GM18517 (cell line): ENCODE results near the gene HSPH1.
"Not testable (repeated sequence)": the region's sequence is repeated elsewhere in the genome, so short reads cannot be mapped to it uniquely, and the experiment has no call there.

Source experiments
- ATAC-seq: cut with Tn5 transposase; IDR thresholded peaks from one replicate; pipeline ENCODE4 v1.9.1; 2021; ENCODE audit warnings: mild to moderate bottlenecking, moderate library complexity; ENCODE audit not compliant: unreplicated experiment

The HSPH1 gene

DNA sequence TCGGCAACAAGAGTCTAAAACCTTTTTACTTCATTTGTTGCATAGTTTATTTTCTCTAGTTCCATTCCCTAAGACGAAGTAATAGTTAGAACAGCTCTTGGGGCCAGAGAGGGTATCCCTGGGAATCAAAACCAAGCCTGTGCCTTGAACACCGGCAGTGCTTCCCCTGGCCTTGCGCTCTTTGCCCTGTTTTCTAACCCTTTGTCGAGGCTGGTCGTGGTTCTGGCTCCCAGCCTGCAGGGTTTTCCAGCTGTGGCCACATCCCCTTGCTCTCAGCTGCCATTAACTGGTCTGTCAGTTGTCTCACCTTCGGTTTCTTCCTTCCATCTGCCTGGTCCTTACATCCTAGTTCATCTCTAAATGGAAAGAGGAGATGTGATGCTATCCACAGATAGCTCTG is 61.0 kb downstream of the HSPH1 start:
- ATAC-seq = no peak

DNA sequence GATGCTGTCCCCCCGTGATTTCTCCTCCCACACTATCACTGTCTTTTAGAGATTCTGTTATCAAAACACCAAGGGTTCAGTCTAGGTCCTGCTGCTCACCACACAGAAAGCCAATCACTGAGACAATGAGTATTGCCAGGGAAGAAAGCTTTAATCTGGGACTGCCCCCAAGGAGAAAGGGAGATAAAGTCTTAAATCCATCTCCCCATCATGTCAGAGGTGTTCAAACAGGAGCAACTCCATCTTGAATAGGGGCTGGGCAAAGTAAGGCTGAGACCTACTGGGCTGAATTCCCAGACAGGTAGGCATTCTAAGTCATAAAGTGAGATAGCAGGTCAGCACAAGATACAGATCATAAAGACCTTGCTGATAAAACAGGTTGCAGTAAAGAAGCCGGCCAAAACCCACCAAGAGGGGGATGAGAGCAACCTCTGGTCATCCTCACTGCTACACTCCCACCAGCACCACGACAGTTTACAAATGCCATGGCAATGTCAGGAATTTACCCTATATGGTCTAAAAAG is 63.7 kb downstream of the HSPH1 start:
- not testable (repeated sequence) for ATAC-seq

DNA sequence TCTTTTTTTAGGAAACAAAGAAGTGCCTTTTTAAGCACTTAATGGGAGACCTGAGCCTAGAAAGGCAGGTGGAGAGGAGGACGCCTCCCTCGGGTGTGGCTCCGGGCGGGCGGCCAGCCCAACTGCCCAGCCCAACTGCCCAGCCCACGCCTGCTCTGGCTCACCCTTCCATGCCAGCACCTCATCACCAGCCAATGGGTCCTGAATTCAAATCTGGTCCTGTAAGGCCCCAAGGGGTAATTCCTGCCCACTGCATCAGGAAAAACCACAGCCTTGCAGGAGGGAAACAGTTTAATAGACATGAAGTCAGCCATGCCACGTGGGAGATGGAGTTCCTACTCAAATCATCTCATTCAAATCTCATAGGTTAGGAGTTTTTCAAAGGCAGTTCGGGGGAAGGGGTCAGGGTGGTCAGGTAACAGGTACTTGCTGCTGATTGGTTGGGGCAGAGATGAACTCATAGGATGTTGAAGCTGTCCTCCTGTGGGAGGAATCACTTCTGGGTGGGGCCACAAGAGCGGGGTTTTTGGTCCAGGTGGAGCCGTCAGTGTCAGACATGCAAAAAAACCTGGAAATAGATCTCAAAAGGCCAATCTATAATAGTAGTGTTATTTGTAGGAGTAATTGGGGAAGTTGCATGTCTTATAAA is 64.9 kb downstream of the HSPH1 start:
- ATAC-seq = no peak

DNA sequence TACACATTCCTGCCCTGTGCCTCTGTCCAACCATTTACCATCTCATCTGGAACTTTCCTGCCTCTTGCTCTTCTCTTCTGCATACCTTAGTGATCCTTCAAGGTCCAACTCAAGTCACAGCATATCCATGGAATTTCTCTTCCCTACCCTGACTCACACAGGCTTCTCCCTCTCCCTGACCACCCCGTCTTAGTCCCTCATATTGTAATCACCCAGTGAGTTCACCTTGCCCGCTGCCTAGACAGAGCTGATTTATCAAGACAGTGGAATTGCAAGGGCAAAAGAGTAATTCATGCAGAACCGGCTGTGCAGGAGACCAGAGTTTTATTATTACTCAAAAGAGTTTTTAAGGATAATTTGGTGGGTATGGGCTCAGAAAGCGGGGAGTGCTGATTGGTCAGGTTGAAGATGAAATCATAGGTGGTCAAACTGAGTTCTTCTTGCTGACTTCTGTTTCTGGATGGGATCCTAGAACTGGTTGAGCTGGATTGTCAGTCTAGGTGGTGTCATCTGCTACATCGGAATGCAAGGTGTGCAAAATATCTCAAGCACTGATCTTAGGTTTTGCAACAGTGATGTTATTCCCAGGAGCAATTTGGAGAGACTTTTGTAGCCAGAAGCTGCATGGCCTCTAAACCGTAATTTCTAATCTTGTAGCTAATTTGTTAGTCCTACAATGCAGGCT is 67.2 kb downstream of the HSPH1 start:
- ATAC-seq = no peak

DNA sequence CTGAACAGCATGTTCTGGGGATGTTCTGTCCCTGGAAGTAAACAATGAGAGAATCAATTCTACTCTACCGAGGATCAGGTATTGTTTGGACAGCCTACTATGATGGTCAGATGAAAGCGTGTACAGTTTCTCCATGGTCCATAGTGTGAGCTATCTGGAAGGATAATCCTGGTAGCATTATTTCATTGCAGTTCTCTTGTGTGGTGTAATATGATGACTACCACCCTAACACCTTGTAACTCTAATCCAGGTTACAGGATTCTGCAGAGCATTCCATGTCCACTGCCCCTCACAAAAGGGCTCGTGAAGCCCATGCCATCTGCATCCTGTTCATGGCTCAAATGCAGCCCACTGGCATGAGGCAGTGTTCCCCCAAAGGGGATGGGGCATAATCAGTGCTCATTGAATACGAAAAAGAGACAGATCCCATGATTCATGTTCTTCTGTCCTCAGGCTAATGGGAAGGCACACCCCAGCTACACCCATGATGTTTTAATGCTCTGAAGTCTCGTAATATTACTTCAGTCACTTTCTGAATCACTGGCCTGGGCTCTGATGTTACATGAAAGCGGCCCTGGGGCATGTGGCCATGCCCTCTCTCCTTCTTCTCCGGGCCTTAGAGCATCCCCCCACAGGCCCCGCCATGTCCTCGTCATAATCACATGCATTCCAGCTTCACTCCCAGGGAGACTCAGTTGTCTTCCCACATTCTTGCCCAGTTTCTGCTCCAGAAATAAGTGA is 68.4 kb downstream of the HSPH1 start:
- no peak for ATAC-seq

DNA sequence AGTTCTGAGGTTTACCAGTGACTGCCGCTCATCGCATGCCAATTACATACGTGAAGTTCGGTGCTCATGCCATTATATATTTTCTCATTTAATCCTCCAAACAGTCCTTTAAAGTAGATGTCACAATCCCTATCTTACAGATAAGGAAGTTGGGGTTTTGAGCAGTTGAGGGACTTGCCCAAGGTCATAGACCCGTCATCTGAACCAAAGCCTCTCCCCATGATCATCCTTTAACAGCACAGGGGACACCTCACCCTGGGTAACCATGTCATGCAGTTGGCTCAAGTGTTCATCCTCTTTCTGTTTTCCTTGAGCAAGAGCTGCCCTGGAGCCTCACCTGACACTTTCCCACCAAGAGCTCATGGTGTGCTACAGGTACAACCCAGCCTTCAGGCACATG is 69.1 kb downstream of the HSPH1 start:
- no peak for ATAC-seq

DNA sequence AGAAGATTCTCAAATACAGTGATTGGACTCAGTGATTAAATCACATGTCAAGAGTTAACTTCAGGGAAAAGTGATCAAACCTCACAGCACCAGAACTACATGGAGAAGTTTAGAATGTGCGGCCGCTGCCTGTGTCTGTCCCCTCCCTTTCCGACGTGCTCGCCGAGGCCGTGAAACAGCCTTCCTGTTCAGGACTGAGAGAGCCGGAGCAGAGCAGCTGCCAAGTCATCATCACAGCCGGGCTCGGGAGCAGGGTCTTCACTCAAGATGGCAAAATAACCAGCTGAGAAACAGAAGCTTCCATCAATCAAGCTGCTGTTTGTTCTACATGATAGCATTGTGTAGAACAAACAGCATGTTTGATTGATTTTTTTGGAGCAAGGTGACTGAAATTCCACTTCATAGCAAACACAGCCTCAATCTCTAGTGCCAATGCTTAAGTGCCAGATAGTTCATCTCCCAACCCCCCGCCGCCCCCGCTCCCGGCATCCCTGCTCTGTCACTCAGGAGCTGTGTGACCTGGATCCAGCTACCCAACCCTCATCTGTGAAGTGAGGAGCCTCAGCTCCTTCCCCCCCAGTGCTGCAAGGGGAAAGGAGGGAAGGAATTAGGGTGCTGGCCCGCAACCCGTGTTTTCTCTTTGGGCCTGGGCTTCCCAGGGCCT is 70.6 kb downstream of the HSPH1 start:
- no peak for ATAC-seq

DNA sequence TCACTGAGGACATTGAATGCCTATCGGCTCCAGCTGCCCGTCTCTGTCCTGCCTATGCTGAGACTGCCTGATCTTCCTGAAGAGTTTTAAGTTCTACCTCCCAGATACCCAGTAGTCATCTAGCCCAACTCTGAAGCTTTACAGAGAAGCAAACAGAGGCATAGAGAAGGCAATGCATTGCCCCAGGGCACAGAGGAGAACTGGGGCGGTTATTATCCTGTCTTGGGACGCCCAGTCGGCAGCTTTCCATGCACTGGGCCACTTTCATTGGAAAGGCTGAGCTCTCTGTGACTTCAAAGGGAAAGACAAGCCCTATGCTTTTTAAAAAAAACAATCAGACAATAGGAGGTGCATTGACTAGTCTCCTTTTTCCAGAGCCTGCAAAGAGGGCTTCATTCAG is 71.6 kb downstream of the HSPH1 start:
- no peak for ATAC-seq

DNA sequence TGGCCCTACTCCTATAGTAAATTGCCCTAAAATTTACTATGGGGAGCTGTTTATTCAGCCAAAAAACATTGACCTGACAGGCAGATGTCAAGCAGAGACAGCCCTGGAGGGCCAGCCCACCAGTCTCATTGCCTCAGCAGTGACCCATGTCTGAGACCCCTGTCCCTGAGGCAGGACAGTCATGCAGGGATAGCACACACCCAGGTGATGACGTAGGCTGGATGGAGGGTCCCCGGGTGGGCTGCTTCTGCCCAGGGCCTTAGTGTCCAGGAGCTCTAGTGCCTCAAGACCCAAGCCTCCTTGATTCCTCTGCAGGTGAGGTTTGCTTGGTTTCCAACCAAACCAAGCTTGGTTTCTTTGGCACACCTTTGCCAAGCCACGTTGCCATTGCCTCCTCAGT is 72.1 kb downstream of the HSPH1 start:
- no peak for ATAC-seq

DNA sequence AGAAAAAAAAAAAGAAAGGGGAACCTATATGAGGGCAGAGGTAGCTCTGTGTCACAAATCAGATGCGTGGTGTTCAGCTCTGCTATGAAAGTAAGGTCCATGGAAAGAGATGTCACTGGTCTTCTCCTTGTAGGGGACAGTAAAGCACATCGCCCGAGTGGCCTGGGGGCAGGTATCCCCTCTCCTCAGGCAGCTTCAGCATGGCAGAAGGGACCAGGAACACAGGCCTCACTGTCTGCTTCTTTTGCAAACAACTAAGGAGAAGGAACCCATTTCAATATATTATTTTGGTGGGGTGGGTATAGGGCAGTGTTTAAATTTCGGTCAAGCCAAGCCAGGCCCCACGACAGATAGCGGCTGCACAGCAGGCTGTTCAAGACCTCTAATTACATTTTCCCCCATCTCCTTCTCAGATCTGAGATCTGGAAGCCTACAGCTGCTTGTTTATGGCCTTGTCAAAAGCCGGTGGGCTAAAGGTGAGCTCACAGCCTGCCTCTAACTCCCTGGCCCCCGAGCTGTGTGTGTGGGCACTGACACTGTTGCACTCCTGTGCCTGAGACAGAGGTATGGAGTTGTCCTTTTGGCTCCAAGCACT is 72.8 kb downstream of the HSPH1 start:
- no peak for ATAC-seq
